Upper lobe of left lung (tissue), 4 donors: Measurements from ENCODE around the gene NBAS.

Experiments
- CTCF ChIP-seq, 6 experiments: fragments of 450-650 bp in 4 of 6; fragments of 200-600 bp in 2 of 6; sonication (generic) in 2 of 6; IDR thresholded peaks; one replicate each; pipeline ENCODE4 v1.5.1; 2016 to 2019; ENCODE audit warnings: antibody characterized with exemption in 6 of 6
- EP300 ChIP-seq, 4 donors: sonication (generic); formaldehyde crosslinking; IDR thresholded peaks; one replicate each; pipeline ENCODE4 v1.5.1; 2017; ENCODE audit warnings: antibody characterized with exemption in 4 of 4, control low read depth in 2 of 4
- POLR2A ChIP-seq, 4 donors: fragments of 450-650 bp; IDR thresholded peaks; one replicate each; pipeline ENCODE4 v1.5.1; 2016 to 2017; ENCODE audit warnings: antibody characterized with exemption in 4 of 4, mild to moderate bottlenecking in 2 of 4

DNA sequence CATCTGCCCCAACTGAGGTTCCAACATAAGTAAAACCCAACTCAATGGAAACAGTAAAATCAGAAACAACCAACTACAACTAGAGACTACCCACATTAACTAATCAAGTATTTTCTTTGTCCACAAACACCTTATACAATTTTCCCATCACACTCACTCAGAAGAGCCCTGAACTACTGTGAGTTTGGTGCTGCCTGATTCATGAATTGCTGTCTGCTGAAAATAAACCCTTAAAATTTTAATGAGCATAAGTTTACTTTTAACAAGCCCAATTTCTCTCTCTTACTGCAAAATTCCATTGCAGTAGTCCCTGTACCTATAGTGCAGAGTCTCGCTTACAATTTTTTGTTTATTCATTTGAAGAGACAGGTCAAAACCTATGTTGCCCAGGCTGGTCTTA lies 203.9 kb downstream of the NBAS start:
- no peak for TF ChIP-seq CTCF (IDR thresholded peaks at IDR 0.05)
- TF ChIP-seq POLR2A (IDR thresholded peaks at IDR 0.05) = no peak
- TF ChIP-seq EP300 (IDR thresholded peaks at IDR 0.05) = no peak
